Measurements from ENCODE around the gene KCNJ10.

DNA sequence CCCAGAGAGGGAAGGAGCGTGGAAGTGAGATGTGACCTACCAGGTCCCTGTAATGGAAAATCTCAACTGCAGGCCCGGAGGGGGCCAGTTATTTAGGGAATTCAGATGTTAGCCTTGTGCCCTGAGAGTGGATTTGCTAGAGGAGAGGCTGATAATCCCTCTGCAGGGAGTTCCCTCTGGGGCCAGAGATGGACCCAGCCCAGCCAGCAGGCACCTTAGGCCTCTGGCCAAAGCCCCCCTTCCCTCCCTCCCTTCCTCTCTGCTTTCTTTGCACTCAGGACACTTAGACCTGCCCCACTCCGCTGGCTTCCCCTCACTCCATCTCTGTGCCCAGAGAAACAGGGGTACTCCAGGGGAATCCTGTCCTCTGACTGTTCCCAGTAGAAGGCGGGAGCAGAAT is 44.1 kb upstream of the KCNJ10 start:
- TF ChIP-seq, protein P1, sequence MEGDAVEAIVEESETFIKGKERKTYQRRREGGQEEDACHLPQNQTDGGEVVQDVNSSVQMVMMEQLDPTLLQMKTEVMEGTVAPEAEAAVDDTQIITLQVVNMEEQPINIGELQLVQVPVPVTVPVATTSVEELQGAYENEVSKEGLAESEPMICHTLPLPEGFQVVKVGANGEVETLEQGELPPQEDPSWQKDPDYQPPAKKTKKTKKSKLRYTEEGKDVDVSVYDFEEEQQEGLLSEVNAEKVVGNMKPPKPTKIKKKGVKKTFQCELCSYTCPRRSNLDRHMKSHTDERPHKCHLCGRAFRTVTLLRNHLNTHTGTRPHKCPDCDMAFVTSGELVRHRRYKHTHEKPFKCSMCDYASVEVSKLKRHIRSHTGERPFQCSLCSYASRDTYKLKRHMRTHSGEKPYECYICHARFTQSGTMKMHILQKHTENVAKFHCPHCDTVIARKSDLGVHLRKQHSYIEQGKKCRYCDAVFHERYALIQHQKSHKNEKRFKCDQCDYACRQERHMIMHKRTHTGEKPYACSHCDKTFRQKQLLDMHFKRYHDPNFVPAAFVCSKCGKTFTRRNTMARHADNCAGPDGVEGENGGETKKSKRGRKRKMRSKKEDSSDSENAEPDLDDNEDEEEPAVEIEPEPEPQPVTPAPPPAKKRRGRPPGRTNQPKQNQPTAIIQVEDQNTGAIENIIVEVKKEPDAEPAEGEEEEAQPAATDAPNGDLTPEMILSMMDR (IDR thresholded peaks at IDR 0.05; ENCODE audit: low read length): no peak
- no peak for TF ChIP-seq EZH2 (optimal IDR thresholded peaks at IDR 0.05; ENCODE audit: low read depth, low read length)

All from MM.1S (cell line).